OCI-LY1 (cell line): ENCODE data around the gene SEMA3A.

Source experiments
- H2AFZ ChIP-seq: fragments of 200-600 bp; sonication (generic), shearing (Covaris generic); 2 replicates; pipeline ENCODE4 v1.6.0; 2014; ENCODE audit warnings: antibody characterized with exemption, mild to moderate bottlenecking, low read length
- H3F3A ChIP-seq: fragments of 200-600 bp; sonication (generic), shearing (Covaris generic); 2 replicates; pipeline ENCODE4 v1.6.0; 2014; ENCODE audit warnings: mild to moderate bottlenecking, antibody characterized with exemption, low read length, moderate library complexity; ENCODE audit not compliant: insufficient read depth
- H3K27ac ChIP-seq: fragments of 200-600 bp; sonication (generic); 2 replicates; pipeline ENCODE4 v1.5.1; 2014; ENCODE audit warnings: low read length, mixed run types, mild to moderate bottlenecking, low read depth; ENCODE audit not compliant: poor library complexity, severe bottlenecking
- H3K27me3 ChIP-seq: fragments of 200-600 bp; sonication (generic); 2 replicates; pipeline ENCODE4 v1.6.0; 2014; ENCODE audit warnings: antibody characterized with exemption, mild to moderate bottlenecking, low read length, moderate library complexity; ENCODE audit not compliant: insufficient read depth
- H3K36me3 ChIP-seq: fragments of 200-600 bp; sonication (generic); 2 replicates; pipeline ENCODE4 v1.6.1; 2014; ENCODE audit warnings: mild to moderate bottlenecking, antibody characterized with exemption, low read length, moderate library complexity, mixed read lengths; ENCODE audit not compliant: insufficient read depth
- H3K4me1 ChIP-seq: fragments of 200-600 bp; sonication (generic); 2 replicates; pipeline ENCODE4 v1.5.1; 2014; ENCODE audit warnings: mild to moderate bottlenecking, low read length, moderate library complexity; ENCODE audit not compliant: insufficient read depth, severe bottlenecking
- H3K4me2 ChIP-seq: fragments of 200-600 bp; sonication (generic), shearing (Covaris generic); 2 replicates; pipeline ENCODE4 v1.6.1; 2014; ENCODE audit warnings: low read length
- H3K4me3 ChIP-seq: fragments of 200-600 bp; sonication (generic); 2 replicates; pipeline ENCODE4 v1.5.1; 2014; ENCODE audit warnings: low read length, low read depth, mild to moderate bottlenecking, mixed read lengths; ENCODE audit not compliant: poor library complexity, severe bottlenecking
- H3K79me2 ChIP-seq: fragments of 200-600 bp; shearing (Covaris generic); 2 replicates; pipeline ENCODE4 v1.6.1; 2016; ENCODE audit warnings: mixed run types, low read length, mixed read lengths; ENCODE audit not compliant: insufficient read depth
- H3K9ac ChIP-seq: fragments of 200-600 bp; sonication (generic), shearing (Covaris generic); 2 replicates; pipeline ENCODE4 v1.6.1; 2014; ENCODE audit warnings: mild to moderate bottlenecking, low read length, mixed read lengths
- H3K9me2 ChIP-seq: fragments of 200-600 bp; sonication (generic), shearing (Covaris generic); 2 replicates; pipeline ENCODE4 v1.6.1; 2014; ENCODE audit warnings: low read depth, mild to moderate bottlenecking, low read length, mixed read lengths
- H3K9me3 ChIP-seq: fragments of 200-600 bp; shearing (Covaris generic); 2 replicates; pipeline ENCODE4 v1.6.1; 2014; ENCODE audit warnings: low read length, mixed read lengths
- H4K20me1 ChIP-seq: fragments of 200-600 bp; sonication (generic), shearing (Covaris generic); 2 replicates; pipeline ENCODE4 v1.6.0; 2016; ENCODE audit warnings: mild to moderate bottlenecking, low read length; ENCODE audit not compliant: insufficient read depth
- CTCF ChIP-seq: fragments of 200-600 bp; sonication (generic), shearing (Covaris generic); IDR thresholded peaks from 2 replicates; pipeline ENCODE4 v1.5.1; 2017; ENCODE audit warnings: mild to moderate bottlenecking, antibody characterized with exemption, low read length, moderate library complexity, mixed read lengths
- EZH2 ChIP-seq: fragments of 200-600 bp; sonication (generic), shearing (Covaris generic); IDR thresholded peaks from 2 replicates; pipeline ENCODE4 v1.8.0; 2017; ENCODE audit warnings: borderline replicate concordance, mixed run types, mild to moderate bottlenecking, antibody characterized with exemption, low read length, moderate library complexity, mixed read lengths

Gene SEMA3A

GRCh38 chr7:84209006-84209405 lies 14.4 kb upstream of the SEMA3A start:
- no peak overlapping the region for H3K4me3 ChIP-seq
- no peaks in the 10 kb centered on the region for H4K20me1 ChIP-seq
- H3K9me3 ChIP-seq = no peaks in the 10 kb centered on the region
- no peaks in the 10 kb centered on the region for H3K9me2 ChIP-seq
- H3K4me2 ChIP-seq = no peak overlapping the region
- TF ChIP-seq EZH2 (no peak), CTCF (no peak)
- H3K79me2 ChIP-seq = no peaks in the 10 kb centered on the region
- no peak overlapping the region for H2AFZ ChIP-seq
- H3K9ac ChIP-seq = no peak overlapping the region
- H3K27ac ChIP-seq = no peak overlapping the region
- no peaks in the 10 kb centered on the region for H3K27me3 ChIP-seq
- H3F3A ChIP-seq = no peaks in the 10 kb centered on the region
- H3K4me1 ChIP-seq = no peaks in the 10 kb centered on the region
- H3K36me3 ChIP-seq = no peaks in the 10 kb centered on the region

- Histone ChIP-seq H4K20me1 (no peaks in the 10 kb centered on the region), H3K79me2 (no peaks in the 10 kb centered on the region), H3K9me3 (no peaks in the 10 kb centered on the region), H3K4me1 (no peaks in the 10 kb centered on the region), H3K9me2 (no peaks in the 10 kb centered on the region), H3K9ac (no peak overlapping the region), H3K27ac (no peak overlapping the region), H3K27me3 (no peaks in the 10 kb centered on the region), H3K4me2 (no peak overlapping the region), H3K36me3 (no peaks in the 10 kb centered on the region), H2AFZ (no peak overlapping the region; the same call in 1 of the 2 replicates), H3F3A (no peaks in the 10 kb centered on the region), H3K4me3 (no peak overlapping the region)
- no peak for TF ChIP-seq CTCF
- no peak for TF ChIP-seq EZH2
Observed at GRCh38 chr7:84207615-84208014, 13.0 kb upstream of the SEMA3A start.

GRCh38 chr7:84207025-84207424 lies 12.4 kb upstream of the SEMA3A start:
- Histone ChIP-seq H3K36me3 (no peaks in the 10 kb centered on the region), H3K27ac (no peak overlapping the region), H3K4me2 (no peak overlapping the region), H3K4me1 (no peaks in the 10 kb centered on the region), H3K79me2 (no peaks in the 10 kb centered on the region), H3K4me3 (no peak overlapping the region), H2AFZ (no peak overlapping the region; the same call in 1 of the 2 replicates), H4K20me1 (no peaks in the 10 kb centered on the region), H3K9me2 (no peaks in the 10 kb centered on the region), H3K27me3 (no peaks in the 10 kb centered on the region), H3F3A (no peaks in the 10 kb centered on the region), H3K9ac (no peak overlapping the region), H3K9me3 (no peaks in the 10 kb centered on the region)
- TF ChIP-seq CTCF = no peak
- TF ChIP-seq EZH2 = no peak
